Measurements from ENCODE around the gene CDC42BPB.

CDC42BPB gene

GRCh38 chr14:102907980-102908730 is 149.2 kb downstream of the CDC42BPB start:
- ChIA-PET CTCF (no interaction called here), POLR2A (no interaction called here)
- no peak for TF ChIP-seq HDGF (IDR thresholded peaks at IDR 0.05; ENCODE audit: borderline replicate concordance)
- no peak for TF ChIP-seq LEF1 (IDR thresholded peaks at IDR 0.05; ENCODE audit: borderline replicate concordance)
- no peak for TF ChIP-seq FOXK2 (IDR thresholded peaks at IDR 0.05)
- TF ChIP-seq FOXA1 (IDR thresholded peaks at IDR 0.05), result no peak
- TF ChIP-seq ELF4 (IDR thresholded peaks at IDR 0.05), result no peak
- TF ChIP-seq, protein P1, sequence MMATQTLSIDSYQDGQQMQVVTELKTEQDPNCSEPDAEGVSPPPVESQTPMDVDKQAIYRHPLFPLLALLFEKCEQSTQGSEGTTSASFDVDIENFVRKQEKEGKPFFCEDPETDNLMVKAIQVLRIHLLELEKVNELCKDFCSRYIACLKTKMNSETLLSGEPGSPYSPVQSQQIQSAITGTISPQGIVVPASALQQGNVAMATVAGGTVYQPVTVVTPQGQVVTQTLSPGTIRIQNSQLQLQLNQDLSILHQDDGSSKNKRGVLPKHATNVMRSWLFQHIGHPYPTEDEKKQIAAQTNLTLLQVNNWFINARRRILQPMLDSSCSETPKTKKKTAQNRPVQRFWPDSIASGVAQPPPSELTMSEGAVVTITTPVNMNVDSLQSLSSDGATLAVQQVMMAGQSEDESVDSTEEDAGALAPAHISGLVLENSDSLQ (IDR thresholded peaks at IDR 0.05), result no peak
- TF ChIP-seq NFRKB (IDR thresholded peaks at IDR 0.05), result no peak
- no peak for TF ChIP-seq TARDBP (IDR thresholded peaks at IDR 0.05)
- no peak for TF ChIP-seq L3MBTL2 (conservative IDR thresholded peaks at IDR 0.05)
- no peak for TF ChIP-seq BHLHE40 (IDR thresholded peaks at IDR 0.05; ENCODE audit: borderline replicate concordance)
- TF ChIP-seq SUZ12 (IDR thresholded peaks at IDR 0.05), result no peak
- TF ChIP-seq SP1 (IDR thresholded peaks at IDR 0.05), result no peak
- no peak for TF ChIP-seq CTBP1 (IDR thresholded peaks at IDR 0.05; ENCODE audit: borderline replicate concordance)
- no peak for TF ChIP-seq ARNT (IDR thresholded peaks at IDR 0.05)
- TF ChIP-seq ZNF384 (IDR thresholded peaks at IDR 0.05), result no peak
- DNase-seq (ENCODE audit: extremely low spot score), result no peak

DNA sequence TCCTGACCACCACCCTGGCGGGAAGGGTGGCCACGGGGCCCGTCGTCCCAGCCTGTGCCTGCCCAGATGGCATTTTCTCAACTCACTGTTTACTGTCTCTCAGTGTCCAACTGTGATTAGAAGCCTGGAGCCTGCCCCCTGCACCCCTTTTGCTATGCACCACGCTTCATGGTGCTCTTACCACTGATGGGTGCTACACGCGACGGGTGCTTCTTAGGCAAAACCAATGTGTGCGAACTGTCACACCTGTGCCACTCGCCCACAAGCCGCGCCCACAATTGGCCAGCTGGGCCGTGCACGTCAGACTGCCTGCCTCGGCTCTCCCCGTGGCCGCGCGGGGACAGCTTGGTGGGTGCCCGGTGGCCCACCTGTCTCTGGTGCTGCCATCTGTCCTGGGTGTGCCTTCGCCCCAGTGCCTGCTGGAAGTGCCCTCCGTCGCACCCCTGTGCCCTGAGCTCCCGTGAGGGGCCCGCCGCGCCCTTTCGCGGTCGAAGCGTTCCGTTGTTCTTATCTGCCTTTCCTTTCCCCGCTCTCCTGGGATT is 150.0 kb downstream of the CDC42BPB start:
- no peak for DNase-seq (ENCODE audit: extremely low spot score)
- TF ChIP-seq, protein P1 (IDR thresholded peaks at IDR 0.05), result no peak
- TF ChIP-seq ZNF384 (IDR thresholded peaks at IDR 0.05), result no peak
- TF ChIP-seq FOXK2 (IDR thresholded peaks at IDR 0.05), result no peak
- ChIA-PET CTCF (no interaction called here), POLR2A (no interaction called here)

GRCh38 chr14:102906616-102907302 is 150.6 kb downstream of the CDC42BPB start:
- no peak for DNase-seq (ENCODE audit: extremely low spot score)
- CTCF ChIA-PET, result no interaction called here
- POLR2A ChIA-PET, result no interaction called here
- TF ChIP-seq HDGF (IDR thresholded peaks at IDR 0.05; ENCODE audit: borderline replicate concordance), result no peak
- TF ChIP-seq ELF4 (IDR thresholded peaks at IDR 0.05), result no peak
- no peak for TF ChIP-seq FOXM1 (IDR thresholded peaks at IDR 0.05; ENCODE audit: borderline replicate concordance)
- no peak for TF ChIP-seq ZNF384 (IDR thresholded peaks at IDR 0.05)
- TF ChIP-seq SUZ12 (IDR thresholded peaks at IDR 0.05), result no peak
- no peak for TF ChIP-seq BHLHE40 (IDR thresholded peaks at IDR 0.05; ENCODE audit: borderline replicate concordance)
- TF ChIP-seq, protein P1 (IDR thresholded peaks at IDR 0.05), result no peak
- no peak for TF ChIP-seq LEF1 (IDR thresholded peaks at IDR 0.05; ENCODE audit: borderline replicate concordance)
- no peak for TF ChIP-seq FOXK2 (IDR thresholded peaks at IDR 0.05)

DNA sequence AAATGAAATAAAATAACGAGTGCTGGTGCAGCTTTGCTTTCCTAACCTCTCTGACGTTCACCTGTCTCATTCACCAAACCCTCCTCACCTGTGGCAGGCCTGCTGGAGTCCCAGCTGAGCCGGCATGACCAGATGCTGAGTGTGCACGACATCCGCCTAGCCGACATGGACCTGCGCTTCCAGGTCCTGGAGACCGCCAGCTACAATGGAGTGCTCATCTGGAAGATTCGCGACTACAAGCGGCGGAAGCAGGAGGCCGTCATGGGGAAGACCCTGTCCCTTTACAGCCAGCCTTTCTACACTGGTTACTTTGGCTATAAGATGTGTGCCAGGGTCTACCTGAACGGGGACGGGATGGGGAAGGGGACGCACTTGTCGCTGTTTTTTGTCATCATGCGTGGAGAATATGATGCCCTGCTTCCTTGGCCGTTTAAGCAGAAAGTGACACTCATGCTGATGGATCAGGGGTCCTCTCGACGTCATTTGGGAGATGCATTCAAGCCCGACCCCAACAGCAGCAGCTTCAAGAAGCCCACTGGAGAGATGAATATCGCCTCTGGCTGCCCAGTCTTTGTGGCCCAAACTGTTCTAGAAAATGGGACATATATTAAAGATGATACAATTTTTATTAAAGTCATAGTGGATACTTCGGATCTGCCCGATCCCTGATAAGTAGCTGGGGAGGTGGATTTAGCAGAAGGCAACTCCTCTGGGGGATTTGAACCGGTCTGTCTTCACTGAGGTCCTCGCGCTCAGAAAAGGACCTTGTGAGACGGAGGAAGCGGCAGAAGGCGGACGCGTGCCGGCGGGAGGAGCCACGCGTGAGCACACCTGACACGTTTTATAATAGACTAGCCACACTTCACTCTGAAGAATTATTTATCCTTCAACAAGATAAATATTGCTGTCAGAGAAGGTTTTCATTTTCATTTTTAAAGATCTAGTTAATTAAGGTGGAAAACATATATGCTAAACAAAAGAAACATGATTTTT is 151.9 kb downstream of the CDC42BPB start:
- ChIA-PET CTCF (no interaction called here), POLR2A (no interaction called here)
- TF ChIP-seq, protein P1 (IDR thresholded peaks at IDR 0.05), result no peak
- TF ChIP-seq ZNF384 (IDR thresholded peaks at IDR 0.05) (no peak), NFRKB (IDR thresholded peaks at IDR 0.05) (no peak), LEF1 (IDR thresholded peaks at IDR 0.05; ENCODE audit: borderline replicate concordance) (no peak), SUZ12 (IDR thresholded peaks at IDR 0.05) (no peak), FOXK2 (IDR thresholded peaks at IDR 0.05) (no peak), ARNT (IDR thresholded peaks at IDR 0.05) (no peak), FOXM1 (IDR thresholded peaks at IDR 0.05; ENCODE audit: borderline replicate concordance) (no peak), L3MBTL2 (conservative IDR thresholded peaks at IDR 0.05) (no peak), BHLHE40 (IDR thresholded peaks at IDR 0.05; ENCODE audit: borderline replicate concordance) (no peak), CTBP1 (IDR thresholded peaks at IDR 0.05; ENCODE audit: borderline replicate concordance) (no peak), FOXA1 (IDR thresholded peaks at IDR 0.05) (no peak), HDGF (IDR thresholded peaks at IDR 0.05; ENCODE audit: borderline replicate concordance) (no peak)
- DNase-seq (ENCODE audit: extremely low spot score), result no peak
